Uterus (tissue), 2 donors: ENCODE data around the gene NHS.

Source experiments
- POLR2A ChIP-seq, 2 donors: fragments of 450-650 bp; IDR thresholded peaks; one replicate each; pipeline ENCODE4 v1.6.1; 2016; ENCODE audit warnings: antibody characterized with exemption in 2 of 2, mild to moderate bottlenecking in 1 of 2, moderate library complexity in 1 of 2
- TF ChIP-seq, protein P1 (sequence below), 4 experiments: fragments of 200-600 bp in 2 of 4; fragments of 450-650 bp in 2 of 4; sonication (generic) in 2 of 4; IDR thresholded peaks; one replicate each; pipeline ENCODE4 v1.5.1; 2016 to 2019; ENCODE audit warnings: antibody characterized with exemption in 4 of 4, mild to moderate bottlenecking in 2 of 4, moderate library complexity in 1 of 4

DNA sequence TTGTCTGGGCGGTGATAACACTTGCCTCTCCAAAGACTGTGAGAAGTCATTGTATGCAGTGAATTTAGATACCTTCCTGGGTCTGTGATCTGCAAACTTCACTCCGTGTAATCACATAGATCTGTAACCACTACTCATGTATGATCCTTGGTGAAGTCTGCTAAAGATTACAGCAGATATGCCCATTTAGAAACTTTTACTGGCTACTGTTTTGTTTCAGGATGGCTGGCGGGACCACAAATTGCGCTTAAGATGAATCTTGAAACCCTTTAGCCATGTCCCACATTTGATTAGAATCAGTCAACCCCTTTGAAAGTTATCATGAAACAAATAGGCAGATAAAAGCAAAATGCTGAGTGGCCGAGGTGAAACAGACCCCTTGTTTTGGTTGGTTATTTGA, 235.8 kb downstream of the NHS start:
- no peak for TF ChIP-seq POLR2A (IDR thresholded peaks at IDR 0.05)
- TF ChIP-seq, protein P1, sequence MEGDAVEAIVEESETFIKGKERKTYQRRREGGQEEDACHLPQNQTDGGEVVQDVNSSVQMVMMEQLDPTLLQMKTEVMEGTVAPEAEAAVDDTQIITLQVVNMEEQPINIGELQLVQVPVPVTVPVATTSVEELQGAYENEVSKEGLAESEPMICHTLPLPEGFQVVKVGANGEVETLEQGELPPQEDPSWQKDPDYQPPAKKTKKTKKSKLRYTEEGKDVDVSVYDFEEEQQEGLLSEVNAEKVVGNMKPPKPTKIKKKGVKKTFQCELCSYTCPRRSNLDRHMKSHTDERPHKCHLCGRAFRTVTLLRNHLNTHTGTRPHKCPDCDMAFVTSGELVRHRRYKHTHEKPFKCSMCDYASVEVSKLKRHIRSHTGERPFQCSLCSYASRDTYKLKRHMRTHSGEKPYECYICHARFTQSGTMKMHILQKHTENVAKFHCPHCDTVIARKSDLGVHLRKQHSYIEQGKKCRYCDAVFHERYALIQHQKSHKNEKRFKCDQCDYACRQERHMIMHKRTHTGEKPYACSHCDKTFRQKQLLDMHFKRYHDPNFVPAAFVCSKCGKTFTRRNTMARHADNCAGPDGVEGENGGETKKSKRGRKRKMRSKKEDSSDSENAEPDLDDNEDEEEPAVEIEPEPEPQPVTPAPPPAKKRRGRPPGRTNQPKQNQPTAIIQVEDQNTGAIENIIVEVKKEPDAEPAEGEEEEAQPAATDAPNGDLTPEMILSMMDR (IDR thresholded peaks at IDR 0.05) = no peak
